COR-L47 (cell line): ENCODE results near the gene SPINT2.
"Not testable (repeated sequence)": the region's sequence is repeated elsewhere in the genome, so short reads cannot be mapped to it uniquely, and the experiment has no call there.

Experiments used
- DNase-seq: peaks from one replicate; lab custom pipeline; 2025; lab: John Stamatoyannopoulos, UW

Gene SPINT2

GRCh38 chr19:38320969-38321339 lies 56.6 kb downstream of the SPINT2 start:
- DNase-seq = no peak

GRCh38 chr19:38321646-38322196 lies 57.3 kb downstream of the SPINT2 start:
- DNase-seq = no peak

GRCh38 chr19:38323291-38323690 lies 58.9 kb downstream of the SPINT2 start:
- DNase-seq = no peak

- no peak for DNase-seq
Observed at GRCh38 chr19:38324431-38324830, 60.1 kb downstream of the SPINT2 start.

GRCh38 chr19:38326591-38326990 lies 62.2 kb downstream of the SPINT2 start:
- DNase-seq = no peak

GRCh38 chr19:38329651-38330050 lies 65.3 kb downstream of the SPINT2 start:
- DNase-seq = no peak

- no peak for DNase-seq
Observed at GRCh38 chr19:38331728-38332127, 67.4 kb downstream of the SPINT2 start.

GRCh38 chr19:38333245-38333644 lies 68.9 kb downstream of the SPINT2 start:
- DNase-seq = no peak

GRCh38 chr19:38335949-38336637 lies 71.7 kb downstream of the SPINT2 start:
- peak; percentile 93 for DNase-seq

GRCh38 chr19:38336638-38337359 lies 72.4 kb downstream of the SPINT2 start:
- peak; percentile 90 for DNase-seq

GRCh38 chr19:38337360-38337653 lies 72.9 kb downstream of the SPINT2 start:
- no peak for DNase-seq

- not testable (repeated sequence) for DNase-seq
Observed at GRCh38 chr19:38339011-38339410, 74.6 kb downstream of the SPINT2 start.

GRCh38 chr19:38340927-38341326 lies 76.6 kb downstream of the SPINT2 start:
- DNase-seq = no peak
